Stimulated activated CD8-positive, alpha-beta memory T cell treated with anti-CD3 and anti-CD28 coated beads, Interleukin-12 subunit alpha, Interleukin-12 subunit beta, amount 100 ng/mL, for 24 hours (primary cell): Measurements from ENCODE around the gene CARMIL1.

Experiments
- DNase-seq: peaks from one replicate; pipeline ENCODE4 v3.0.0-alpha.2; 2020; ENCODE audit errors: extremely low read depth

CARMIL1 gene

GRCh38 chr6:25407431-25407830, 128.3 kb downstream of the CARMIL1 start:
- DNase-seq, result no peak

GRCh38 chr6:25410102-25410501, 130.9 kb downstream of the CARMIL1 start:
- DNase-seq, result no peak

- DNase-seq, result no peak
These were observed 132.3 kb downstream of the CARMIL1 start for GRCh38 chr6:25411316-25411950.

GRCh38 chr6:25413207-25413905, 134.2 kb downstream of the CARMIL1 start:
- no peak for DNase-seq

GRCh38 chr6:25414168-25414567, 135.0 kb downstream of the CARMIL1 start:
- DNase-seq, result no peak

- no peak for DNase-seq
These were observed 135.6 kb downstream of the CARMIL1 start for GRCh38 chr6:25414755-25415154.

GRCh38 chr6:25415274-25415673, 136.1 kb downstream of the CARMIL1 start:
- DNase-seq, result no peak

- DNase-seq, result no peak
These were observed 136.5 kb downstream of the CARMIL1 start for GRCh38 chr6:25415701-25416100.

GRCh38 chr6:25417046-25417605, 138.0 kb downstream of the CARMIL1 start:
- DNase-seq, result no peak

GRCh38 chr6:25418454-25419052, 139.4 kb downstream of the CARMIL1 start:
- no peak for DNase-seq

GRCh38 chr6:25419879-25420278, 140.7 kb downstream of the CARMIL1 start:
- DNase-seq, result no peak

GRCh38 chr6:25423358-25423757, 144.2 kb downstream of the CARMIL1 start:
- DNase-seq, result no peak

GRCh38 chr6:25424303-25424702, 145.1 kb downstream of the CARMIL1 start:
- DNase-seq, result no peak

GRCh38 chr6:25427549-25427948, 148.4 kb downstream of the CARMIL1 start:
- DNase-seq, result no peak

- DNase-seq, result no peak
These were observed 149.7 kb downstream of the CARMIL1 start for GRCh38 chr6:25428758-25429317.

- no peak for DNase-seq
These were observed 152.3 kb downstream of the CARMIL1 start for GRCh38 chr6:25431306-25431974.

- DNase-seq, result no peak
These were observed 152.8 kb downstream of the CARMIL1 start for GRCh38 chr6:25431975-25432307.

GRCh38 chr6:25434921-25435320, 155.7 kb downstream of the CARMIL1 start:
- DNase-seq, result no peak

- no peak for DNase-seq
These were observed 156.3 kb downstream of the CARMIL1 start for GRCh38 chr6:25435416-25435985.

GRCh38 chr6:25436760-25437159, 157.6 kb downstream of the CARMIL1 start:
- DNase-seq, result no peak

- no peak for DNase-seq
These were observed 160.2 kb downstream of the CARMIL1 start for GRCh38 chr6:25439368-25439767.
